GM21723 (cell line): ENCODE data around the gene HEY2.
"Not testable (repeated sequence)": the region's sequence is repeated elsewhere in the genome, so short reads cannot be mapped to it uniquely, and the experiment has no call there.

Experiments used
- ATAC-seq: cut with Tn5 transposase; IDR thresholded peaks from one replicate; pipeline ENCODE4 v1.9.1; 2021; ENCODE audit warnings: mild to moderate bottlenecking, moderate library complexity; ENCODE audit not compliant: unreplicated experiment

Gene HEY2

DNA sequence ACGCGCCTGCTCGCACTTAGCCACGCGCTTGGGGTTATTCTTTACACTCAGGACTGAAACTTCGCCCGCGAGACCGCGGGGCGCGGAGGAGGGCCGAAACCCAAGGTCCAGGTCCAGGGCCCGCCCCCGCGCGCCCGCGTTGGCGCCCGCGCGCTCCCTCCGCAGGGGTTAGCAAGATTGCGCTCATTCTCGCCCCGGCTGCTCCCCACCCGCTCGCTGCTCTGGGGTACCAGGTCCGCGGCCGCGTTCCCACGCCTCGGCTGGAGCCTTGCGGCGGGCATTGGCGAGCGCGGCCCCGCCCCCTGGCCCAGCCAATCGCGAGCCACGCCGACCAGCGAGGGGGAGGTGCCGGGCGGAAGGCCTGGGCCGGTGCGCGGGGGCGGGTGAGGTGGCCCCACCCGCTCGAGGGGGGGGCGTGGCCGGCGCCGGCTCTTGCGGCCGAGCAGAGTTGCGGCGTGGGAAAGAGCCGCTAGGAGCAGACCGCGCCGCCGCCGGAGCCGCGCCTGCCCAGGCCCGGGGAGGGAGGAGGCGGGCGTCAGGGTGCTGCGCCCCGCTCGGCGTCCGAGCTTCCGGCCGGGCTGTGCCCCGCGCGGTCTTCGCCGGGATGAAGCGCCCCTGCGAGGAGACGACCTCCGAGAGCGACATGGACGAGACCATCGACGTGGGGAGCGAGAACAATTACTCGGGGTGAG lies at the start of gene HEY2:
TSS of gene HEY2 (plus strand) at position 460 of the 692 bp plus-strand sequence. CDS start at position 605, 145 bp downstream.
- ATAC-seq = peak; percentile 83

- ATAC-seq = no peak
Measured at GRCh38 chr6:125700581-125701353, 48.7 kb upstream of the HEY2 start.

DNA sequence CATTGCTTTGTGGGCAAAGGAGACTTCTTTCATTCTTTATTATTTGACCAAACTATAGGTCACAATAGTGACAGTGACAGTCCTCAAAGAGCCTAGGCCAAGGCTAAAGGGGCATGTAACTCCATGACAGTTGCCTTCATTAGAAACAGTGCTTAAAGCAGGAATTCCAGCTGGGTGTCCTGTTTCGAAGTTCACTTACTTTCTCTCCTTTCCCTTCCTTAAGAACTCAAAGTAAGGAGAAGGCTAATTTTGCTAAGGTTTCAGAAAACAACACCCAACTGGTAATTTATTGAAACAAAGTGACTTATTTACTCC lies 48.1 kb upstream of the HEY2 start:
- ATAC-seq = no peak

DNA sequence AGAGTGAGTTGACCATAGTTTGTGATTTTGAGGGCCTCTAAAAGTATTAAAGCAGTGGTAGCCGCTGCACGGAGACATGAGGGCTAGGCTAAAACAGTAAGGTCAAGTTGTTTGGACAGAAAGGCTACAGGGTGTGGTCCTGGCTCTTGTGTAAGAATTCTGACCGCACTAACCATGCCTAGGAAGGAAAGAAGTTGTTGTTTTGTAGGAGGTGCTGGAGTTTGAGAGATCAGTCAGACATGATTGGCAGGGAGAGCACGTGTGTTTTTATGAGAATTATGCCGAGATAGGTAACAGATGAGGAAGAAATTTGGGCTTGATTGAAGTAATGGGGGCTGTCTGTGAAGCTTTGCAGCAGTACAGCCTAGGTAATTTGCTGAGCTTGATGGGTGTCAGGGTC lies 45.5 kb upstream of the HEY2 start:
- not testable (repeated sequence) for ATAC-seq

DNA sequence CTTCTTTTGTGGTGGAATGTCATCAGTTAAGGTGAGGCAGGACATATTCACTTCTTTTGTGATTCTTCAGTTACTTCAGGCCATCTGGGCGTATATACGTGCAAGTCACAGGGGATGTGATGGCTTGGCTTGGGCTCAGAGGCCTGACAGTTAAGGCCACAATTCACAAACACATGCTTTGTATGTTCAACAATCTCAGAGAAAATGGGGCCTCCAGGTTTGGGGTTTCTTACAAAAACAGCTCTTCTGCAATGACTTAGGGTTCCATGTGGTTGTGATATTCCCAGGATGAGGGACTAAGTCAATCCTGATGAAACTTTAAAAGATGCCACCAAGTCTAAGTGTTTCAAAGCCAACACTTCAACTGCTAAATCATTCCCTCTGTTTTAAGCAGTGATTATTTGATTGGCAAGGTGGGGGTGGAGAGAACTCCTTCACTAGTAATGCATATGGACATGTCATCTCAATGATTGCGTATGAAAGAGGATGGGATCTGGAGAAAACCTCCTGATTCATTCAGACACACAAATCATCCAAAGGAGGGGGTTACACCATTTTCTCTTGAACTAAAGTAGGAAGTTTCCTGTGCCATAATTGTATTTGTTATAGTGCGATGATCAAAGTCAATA lies 41.7 kb upstream of the HEY2 start:
- ATAC-seq = no peak

GRCh38 chr6:125711013-125711675 lies 38.3 kb upstream of the HEY2 start:
- ATAC-seq = no peak

DNA sequence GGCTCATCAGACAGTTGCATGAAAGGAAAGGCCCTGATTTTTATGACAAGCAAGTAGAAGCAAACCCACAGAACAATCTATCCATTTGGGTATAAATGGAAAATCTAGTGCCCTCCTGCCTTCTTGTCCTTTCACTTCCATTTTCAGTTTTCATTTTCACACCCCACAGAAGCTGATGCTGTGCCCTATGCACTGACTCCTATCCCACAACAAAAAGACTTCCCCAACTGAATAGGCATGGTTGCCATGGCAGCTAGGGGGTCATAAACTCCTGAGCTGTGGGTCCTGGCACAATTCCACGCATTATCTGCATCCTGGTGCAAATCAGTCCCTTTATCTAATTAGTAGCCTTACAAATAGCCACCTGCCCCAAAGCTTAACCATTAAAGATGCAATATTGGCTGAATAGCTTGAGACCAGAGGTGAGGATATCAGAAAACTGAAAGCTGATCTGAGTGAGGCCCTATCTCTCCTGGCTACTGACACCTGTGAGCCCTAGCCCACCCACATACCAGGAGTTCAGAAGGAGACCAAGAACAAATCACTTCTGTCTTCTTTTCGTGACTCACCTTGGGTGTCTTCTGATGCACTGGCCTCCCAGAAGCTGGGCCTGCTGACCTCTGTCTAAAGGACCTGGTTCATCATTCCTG lies 34.9 kb upstream of the HEY2 start:
- ATAC-seq = peak; percentile 53

DNA sequence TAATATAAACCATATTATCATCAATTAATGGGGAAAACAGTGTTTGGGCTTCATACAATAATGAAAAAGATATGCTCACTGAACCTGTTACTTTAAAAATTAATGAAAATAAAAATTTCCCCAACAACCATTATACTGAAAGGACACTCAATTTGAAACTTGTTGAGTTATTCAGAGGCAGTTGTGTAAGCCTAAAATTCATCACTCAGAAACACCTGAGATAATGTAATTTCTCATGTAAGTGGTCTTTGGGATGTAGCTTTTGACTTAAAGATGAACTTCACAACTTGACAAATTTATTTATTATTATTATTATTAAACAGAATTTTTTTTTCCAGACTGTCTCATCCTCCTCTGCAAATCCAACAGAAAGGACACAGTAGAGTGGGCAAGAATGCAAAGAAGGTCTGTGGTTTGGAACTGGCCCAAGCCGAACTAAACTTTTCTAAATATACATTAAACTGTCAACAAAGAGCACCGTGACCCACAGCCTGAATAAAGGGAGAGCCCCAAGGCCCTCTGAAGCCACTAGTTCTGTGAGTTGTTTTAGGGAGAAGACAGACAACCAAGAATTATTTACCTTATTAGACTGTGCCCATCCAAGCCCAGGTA lies 32.2 kb upstream of the HEY2 start:
- ATAC-seq = peak; percentile 92

- ATAC-seq = no peak
Measured at GRCh38 chr6:125718109-125718508, 31.3 kb upstream of the HEY2 start.

DNA sequence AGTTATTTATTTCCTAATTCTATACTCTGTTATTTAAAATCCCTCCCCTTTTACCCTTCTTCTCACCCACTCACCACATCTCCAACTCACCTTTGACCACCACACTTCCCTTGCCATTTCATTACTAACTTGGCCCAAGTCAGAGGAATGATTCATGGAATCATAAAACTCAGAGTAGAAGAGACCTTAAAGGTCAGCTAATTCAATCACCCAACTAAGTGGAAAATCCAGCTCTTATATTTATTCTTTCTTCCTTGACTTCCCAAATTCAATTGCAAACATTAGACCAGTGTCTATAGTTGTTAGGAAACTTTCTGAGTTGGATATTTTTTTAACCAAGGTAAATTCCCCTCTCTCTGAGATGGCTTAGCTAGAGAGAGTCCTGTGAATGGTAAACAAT lies 26.5 kb upstream of the HEY2 start:
- no peak for ATAC-seq

DNA sequence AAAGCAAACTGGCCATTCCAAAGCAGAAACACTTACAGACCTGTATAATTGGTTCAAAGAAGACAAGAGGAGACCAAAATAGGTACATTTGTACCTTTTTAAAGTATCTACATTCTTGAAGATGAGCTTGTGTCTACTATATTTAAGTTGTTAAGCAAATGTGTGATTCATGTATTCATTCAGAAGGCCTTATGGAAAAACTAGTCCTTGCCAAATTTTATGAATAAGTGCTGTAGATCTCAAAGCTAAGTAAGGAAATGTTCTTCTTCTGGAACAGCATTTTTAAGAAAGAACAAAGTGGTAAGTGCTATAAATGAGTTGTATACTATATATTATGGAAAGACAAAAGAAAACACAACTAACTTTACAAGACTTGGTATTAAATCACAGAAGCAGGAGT lies 22.2 kb upstream of the HEY2 start:
- ATAC-seq = no peak

GRCh38 chr6:125728739-125729138 lies 20.7 kb upstream of the HEY2 start:
- no peak for ATAC-seq

GRCh38 chr6:125729983-125730382 lies 19.4 kb upstream of the HEY2 start:
- no peak for ATAC-seq

DNA sequence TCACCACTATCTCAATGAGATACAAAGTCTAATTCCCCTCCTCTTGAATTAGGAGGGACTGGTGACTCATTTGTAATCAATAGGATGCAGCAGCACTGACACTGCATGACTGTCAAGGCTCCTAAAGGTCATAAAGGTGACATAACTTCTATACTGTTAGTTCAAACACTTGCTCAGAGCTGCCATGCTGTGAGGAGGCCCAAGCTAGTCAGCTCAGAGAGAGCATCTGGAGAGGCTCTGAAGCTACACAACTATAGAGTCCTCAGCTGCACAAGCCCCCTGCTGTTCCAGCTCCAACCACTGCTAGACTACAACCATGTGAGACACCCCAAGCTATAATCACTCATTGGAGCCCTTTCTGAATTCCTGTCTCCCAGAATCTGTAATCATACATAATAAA lies 17.0 kb upstream of the HEY2 start:
- no peak for ATAC-seq

DNA sequence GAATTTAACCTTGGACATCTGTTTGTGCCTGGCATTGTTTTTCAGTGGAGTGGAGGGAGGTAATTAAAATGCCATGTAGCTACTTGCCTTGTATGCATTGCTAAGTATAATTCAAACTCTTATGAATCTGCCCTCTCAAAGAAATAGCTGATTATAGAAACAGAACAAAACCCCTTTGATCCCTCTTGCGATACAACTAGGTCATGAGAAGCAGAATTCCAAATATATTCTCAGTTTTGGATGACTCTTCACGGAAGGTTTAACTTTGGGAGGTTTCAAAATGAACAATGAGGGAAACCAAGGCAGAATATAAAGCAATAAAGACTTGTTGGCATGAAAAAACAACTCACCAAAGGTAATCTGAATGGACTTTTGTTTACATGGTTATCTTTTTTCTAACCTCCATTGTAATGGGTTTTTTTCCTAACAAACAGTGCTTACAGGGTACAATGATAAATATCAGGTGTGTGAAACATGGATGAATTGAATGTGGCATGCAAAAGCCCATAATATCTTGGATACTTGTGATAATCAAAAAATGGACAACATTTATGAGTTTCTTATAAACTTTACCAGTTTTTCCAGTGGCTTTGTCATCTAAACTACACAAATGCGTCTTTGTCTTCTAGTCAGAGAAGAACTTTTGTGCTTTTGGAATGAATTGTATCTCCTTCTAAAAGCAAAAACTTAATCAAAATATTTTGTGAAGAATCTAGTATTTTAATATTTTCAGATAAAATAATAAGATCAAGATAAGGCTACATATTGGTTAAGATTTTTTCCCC lies 15.7 kb upstream of the HEY2 start:
- ATAC-seq = no peak

DNA sequence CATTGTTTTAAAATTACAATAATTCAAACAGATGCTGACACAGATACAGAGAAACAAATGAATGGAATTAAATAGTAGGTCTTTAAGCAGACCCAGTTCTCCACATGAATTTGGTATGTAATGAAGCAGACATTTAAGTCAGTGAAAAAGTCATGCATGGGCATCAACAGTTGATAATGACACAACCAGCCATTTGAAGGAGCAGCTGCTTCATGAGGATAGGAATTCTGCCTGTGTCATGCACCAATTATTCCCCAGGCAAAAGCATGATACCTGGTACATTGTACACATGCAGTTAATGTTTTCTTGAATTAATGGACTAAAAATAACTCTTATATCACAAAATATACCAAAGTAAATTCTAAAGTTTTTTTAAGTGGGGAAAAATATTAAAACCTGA lies 11.2 kb upstream of the HEY2 start:
- ATAC-seq = no peak

DNA sequence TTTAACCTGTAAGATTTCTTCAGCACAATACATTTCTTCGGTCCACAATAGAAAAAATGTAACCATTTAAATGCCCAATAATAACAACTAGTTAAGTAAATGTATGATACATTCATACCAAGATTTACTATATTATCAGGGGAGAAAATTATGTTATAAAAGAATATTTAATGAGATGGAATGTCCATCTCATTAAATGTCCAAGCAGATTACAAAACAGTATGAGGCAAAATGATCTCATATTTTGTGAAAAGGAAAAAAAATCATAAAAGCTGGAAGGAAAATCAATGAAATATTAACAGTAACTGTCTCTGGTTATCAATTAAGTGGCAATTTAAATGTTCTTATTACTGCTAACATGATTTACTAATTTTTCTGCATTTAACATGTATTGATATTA lies 10.1 kb upstream of the HEY2 start:
- no peak for ATAC-seq

- ATAC-seq = no peak
Measured at GRCh38 chr6:125741336-125741735, 8.1 kb upstream of the HEY2 start.

DNA sequence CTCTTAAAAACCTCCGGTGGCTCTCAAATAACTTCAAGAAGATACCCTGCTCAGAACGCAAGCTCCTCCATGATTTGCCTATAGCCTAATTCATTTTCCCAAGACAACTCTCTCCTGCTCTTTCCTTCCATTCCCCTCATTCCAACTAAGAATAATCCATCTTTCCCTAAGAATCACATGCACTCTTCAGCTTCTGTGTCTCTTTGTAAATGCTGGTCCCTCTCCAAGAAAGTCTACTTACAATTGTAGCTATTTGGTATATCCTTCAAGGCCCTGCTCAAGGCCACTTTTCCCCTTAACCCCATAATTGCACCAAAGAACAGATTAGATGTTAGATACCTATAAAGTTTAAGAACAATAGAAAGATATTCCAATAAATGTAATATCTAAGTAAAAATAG lies 7.4 kb upstream of the HEY2 start:
- ATAC-seq = no peak
